ENCODE measurements around the gene COG5.

The COG5 gene

GRCh38 chr7:107168233-107169119, 395.2 kb downstream of the COG5 start, which contains the start of gene HBP1:
HBP1 (plus strand) TSS chr7:107169003; CDS start chr7:107179894, 10,891 bp downstream.
- Histone ChIP-seq H3K4me3 (ENCODE audit: low read length) (peak within 1 kb of the TSS; percentile 90), H3K79me2 (ENCODE audit: control insufficient read depth, low read length) (peaks cover 36% of the 10 kb centered on the region)
- TF ChIP-seq CTCF (IDR thresholded peaks at IDR 0.05; ENCODE audit: low read depth, low read length, poor library complexity, severe bottlenecking) (no peak), EZH2phosphoT487 (IDR thresholded peaks at IDR 0.05; ENCODE audit: borderline replicate concordance, low read length) (no peak)

GRCh38 chr7:107167483-107168232, 396.1 kb downstream of the COG5 start:
- Histone ChIP-seq H3K4me3 (ENCODE audit: low read length) (peak overlapping the region; percentile 82), H3K9me3 (ENCODE audit: control insufficient read depth, insufficient read depth, low read length) (no peaks in the 10 kb centered on the region), H3K36me3 (ENCODE audit: control insufficient read depth, low read length) (no peaks in the 10 kb centered on the region), H3K4me2 (ENCODE audit: low read length) (peak overlapping the region; percentile 91), H4K20me1 (ENCODE audit: control insufficient read depth, insufficient read depth, low read depth, low read length) (no peaks in the 10 kb centered on the region), H3K27me3 (ENCODE audit: control insufficient read depth, low read length) (no peaks in the 10 kb centered on the region), H3K9me2 (replicated peaks; ENCODE audit: control insufficient read depth, low read length) (no peaks in the 10 kb centered on the region), H3K4me1 (ENCODE audit: control insufficient read depth, low read length) (peaks cover 28% of the 10 kb centered on the region), H3K79me2 (ENCODE audit: control insufficient read depth, low read length) (peaks cover 28% of the 10 kb centered on the region), H3F3A (ENCODE audit: control insufficient read depth, insufficient read depth) (peaks cover 23% of the 10 kb centered on the region), H3K27ac (ENCODE audit: low read depth, low read length) (peak overlapping the region; percentile 87)
- TF ChIP-seq CTCF (IDR thresholded peaks at IDR 0.05; ENCODE audit: low read depth, low read length, poor library complexity, severe bottlenecking): peak; percentile 46
- TF ChIP-seq EZH2phosphoT487 (IDR thresholded peaks at IDR 0.05; ENCODE audit: borderline replicate concordance, low read length): no peak

More at GRCh38 chr7:107168233-107169119, 395.2 kb downstream of the COG5 start, which contains the start of gene HBP1:
- H3K9me2 ChIP-seq (replicated peaks; ENCODE audit: control insufficient read depth, low read length): no peaks in the 10 kb centered on the region
- peaks cover 15% of the 10 kb centered on the region for H3F3A ChIP-seq (ENCODE audit: control insufficient read depth, insufficient read depth)
- H3K36me3 ChIP-seq (ENCODE audit: control insufficient read depth, low read length): no peaks in the 10 kb centered on the region
- peak within 1 kb of the TSS; percentile 87 for H3K27ac ChIP-seq (ENCODE audit: low read depth, low read length)
- no peaks in the 10 kb centered on the region for H4K20me1 ChIP-seq (ENCODE audit: control insufficient read depth, insufficient read depth, low read depth, low read length)
- no peaks in the 10 kb centered on the region for H3K9me3 ChIP-seq (ENCODE audit: control insufficient read depth, insufficient read depth, low read length)
- H3K27me3 ChIP-seq (ENCODE audit: control insufficient read depth, low read length): no peaks in the 10 kb centered on the region
- peaks cover 35% of the 10 kb centered on the region for H3K4me1 ChIP-seq (ENCODE audit: control insufficient read depth, low read length)
- peak within 1 kb of the TSS; percentile 91 for H3K4me2 ChIP-seq (ENCODE audit: low read length)

GRCh38 chr7:107166736-107167426, 396.8 kb downstream of the COG5 start:
- Histone ChIP-seq H3K36me3 (ENCODE audit: control insufficient read depth, low read length) (no peaks in the 10 kb centered on the region), H3K9me2 (replicated peaks; ENCODE audit: control insufficient read depth, low read length) (no peaks in the 10 kb centered on the region), H4K20me1 (ENCODE audit: control insufficient read depth, insufficient read depth, low read depth, low read length) (no peaks in the 10 kb centered on the region), H3K79me2 (ENCODE audit: control insufficient read depth, low read length) (peaks cover 20% of the 10 kb centered on the region), H3K4me1 (ENCODE audit: control insufficient read depth, low read length) (peaks cover 23% of the 10 kb centered on the region), H3K27ac (ENCODE audit: low read depth, low read length) (peak overlapping the region; percentile 87), H3K27me3 (ENCODE audit: control insufficient read depth, low read length) (no peaks in the 10 kb centered on the region), H3K9me3 (ENCODE audit: control insufficient read depth, insufficient read depth, low read length) (no peaks in the 10 kb centered on the region), H3K4me3 (ENCODE audit: low read length) (peak overlapping the region; percentile 82), H3K4me2 (ENCODE audit: low read length) (peak overlapping the region; percentile 91), H3F3A (ENCODE audit: control insufficient read depth, insufficient read depth) (peaks cover 25% of the 10 kb centered on the region)
- TF ChIP-seq EZH2phosphoT487 (IDR thresholded peaks at IDR 0.05; ENCODE audit: borderline replicate concordance, low read length): no peak
- no peak for TF ChIP-seq CTCF (IDR thresholded peaks at IDR 0.05; ENCODE audit: low read depth, low read length, poor library complexity, severe bottlenecking)

Data from DOHH2 (cell line).